ENCODE measurements around the gene FOXA1.

The FOXA1 gene

DNA sequence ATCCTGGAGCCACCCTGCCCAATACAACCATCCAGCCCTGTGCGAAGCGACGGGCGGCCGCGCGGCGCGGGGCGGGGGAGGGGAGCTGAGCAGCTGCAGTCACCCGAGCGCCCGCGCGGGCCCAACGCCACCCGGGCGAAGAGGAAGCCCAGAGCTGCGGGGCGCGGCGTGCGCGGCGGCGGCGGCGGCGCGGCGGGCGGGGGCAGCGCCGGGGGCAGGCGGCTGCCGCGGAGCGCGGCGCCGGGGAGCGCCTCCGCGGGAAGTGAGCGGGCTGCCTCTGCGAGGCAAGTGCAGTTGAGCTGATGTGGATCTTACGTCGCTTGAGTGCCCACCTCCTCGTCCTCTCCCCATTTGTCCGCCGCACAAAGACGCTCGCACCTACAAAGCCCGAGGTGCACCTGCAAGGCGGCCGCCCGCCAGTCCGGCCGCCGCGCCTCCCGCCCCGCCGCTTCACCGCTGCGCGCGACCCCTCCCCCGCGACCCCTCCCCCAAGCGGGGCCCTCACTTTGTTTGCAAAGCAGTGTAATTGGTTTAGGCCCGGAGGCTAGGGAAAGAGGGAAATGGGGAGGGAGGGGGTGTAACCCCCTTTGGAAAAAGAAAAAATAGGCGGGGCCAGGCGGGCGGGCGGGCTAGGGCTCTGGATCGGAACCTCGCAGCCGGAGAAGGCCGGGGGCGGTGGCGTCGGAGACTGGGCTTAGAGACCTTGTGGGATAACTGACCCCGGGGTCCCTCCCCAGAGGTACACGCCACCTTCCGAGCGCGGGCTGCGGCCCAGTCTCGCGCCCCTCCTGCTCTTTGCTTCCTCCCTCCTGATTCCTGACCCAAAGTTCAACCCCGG lies at the start of gene FOXA1, which contains the start of gene TTC6:
FOXA1 (minus strand) TSS at position 279 of the 838 bp plus-strand sequence; CDS start at position 2, 277 bp downstream.
TTC6 (plus strand) TSS at position 659 of the 838 bp plus-strand sequence. CDS start 26,436 bp downstream, outside the sequence.
- no peak for DNase-seq

DNA sequence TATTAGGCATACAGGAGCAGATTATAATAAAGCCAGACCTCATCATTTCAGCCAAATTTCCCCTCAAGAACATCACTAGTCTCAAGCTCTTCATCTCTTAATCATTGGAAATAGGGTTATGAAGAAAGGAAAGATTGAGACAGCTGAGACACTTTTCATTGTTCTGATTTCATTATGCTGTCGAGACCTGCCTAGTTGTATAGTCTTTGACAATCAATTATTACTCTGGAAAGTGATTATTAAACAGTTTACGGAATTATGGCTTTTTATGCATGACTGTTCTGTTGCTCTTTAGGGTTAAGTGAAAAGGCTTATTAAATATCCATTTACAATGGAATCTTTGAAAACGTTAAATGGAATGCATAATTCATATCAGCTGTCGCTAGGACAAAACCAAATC lies 48.7 kb upstream of the FOXA1 start:
- DNase-seq = no peak

DNA sequence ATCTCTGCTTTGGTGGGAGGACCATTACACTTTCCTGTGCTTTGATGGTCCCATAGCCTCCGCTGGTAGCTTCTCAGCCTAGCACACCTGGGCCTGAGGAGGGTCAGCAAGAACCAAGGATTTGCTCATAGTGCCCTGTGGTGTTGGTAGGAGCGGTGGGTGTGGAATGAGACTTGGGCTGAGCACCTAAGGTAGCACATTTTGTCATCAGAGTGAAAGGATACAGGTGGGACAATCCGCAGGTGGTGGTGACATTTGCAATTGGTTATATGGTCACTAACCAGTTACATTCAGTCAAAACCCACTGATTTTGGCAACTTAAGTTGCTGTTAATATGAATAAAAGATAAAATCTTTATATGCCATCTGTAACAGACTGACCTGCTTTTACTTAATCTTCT lies 47.1 kb upstream of the FOXA1 start:
- no peak for DNase-seq

DNA sequence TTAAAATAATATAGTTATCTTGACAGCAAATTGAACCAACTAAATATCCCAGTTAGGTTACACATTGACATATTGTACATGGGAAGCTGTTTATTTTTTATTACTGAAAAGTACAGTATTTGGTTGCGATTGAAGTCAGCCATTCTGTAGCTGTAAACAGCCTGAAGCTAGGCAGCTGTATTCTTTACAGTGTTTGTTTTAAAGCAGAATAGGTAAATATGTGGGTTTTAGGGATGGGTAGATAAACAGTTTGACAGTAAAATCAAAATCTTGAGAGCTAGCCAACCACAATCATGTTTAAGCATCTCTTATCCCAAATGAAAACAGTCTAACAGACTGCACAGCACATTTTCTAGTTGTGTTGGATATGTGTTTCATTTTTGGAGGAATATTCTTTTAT lies 46.1 kb upstream of the FOXA1 start:
- no peak for DNase-seq

DNA sequence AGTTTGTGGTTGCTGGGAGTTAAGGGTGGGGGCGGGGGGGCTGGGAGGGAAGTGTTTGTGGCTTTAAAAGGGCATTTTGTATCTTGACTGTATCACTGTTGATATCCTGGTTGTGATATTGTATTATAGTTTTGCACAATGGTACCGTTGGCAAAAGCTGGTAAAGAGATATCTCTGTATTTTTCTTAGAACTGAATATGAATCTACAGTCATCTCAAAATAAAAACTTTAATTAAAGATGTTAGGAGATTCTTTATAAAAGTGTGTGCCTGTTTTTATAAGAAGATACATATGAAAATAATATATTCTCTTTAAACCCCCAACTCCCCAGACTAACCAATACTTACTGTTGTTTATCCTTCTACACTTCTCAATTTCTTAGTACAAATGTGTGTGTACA lies 43.5 kb upstream of the FOXA1 start:
- DNase-seq = no peak

DNA sequence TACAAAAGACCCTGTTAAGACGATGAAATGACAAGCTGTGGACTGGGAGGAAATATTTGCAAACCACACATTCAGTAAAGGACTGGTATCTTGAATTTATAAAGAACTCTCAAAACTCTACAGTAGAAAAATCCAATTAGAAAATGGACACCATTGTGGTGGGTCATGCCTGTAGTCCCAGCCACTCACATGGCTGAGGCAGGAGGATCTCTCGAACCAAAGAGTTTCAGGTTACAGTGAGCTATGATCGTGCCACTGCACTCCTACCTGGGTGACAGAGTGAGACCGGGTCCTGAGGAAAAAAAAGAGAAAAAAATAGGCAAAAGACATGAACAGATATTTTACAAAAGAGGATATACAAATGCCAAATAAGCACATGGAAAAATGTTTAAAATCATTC lies 42.3 kb upstream of the FOXA1 start:
- no peak for DNase-seq

DNA sequence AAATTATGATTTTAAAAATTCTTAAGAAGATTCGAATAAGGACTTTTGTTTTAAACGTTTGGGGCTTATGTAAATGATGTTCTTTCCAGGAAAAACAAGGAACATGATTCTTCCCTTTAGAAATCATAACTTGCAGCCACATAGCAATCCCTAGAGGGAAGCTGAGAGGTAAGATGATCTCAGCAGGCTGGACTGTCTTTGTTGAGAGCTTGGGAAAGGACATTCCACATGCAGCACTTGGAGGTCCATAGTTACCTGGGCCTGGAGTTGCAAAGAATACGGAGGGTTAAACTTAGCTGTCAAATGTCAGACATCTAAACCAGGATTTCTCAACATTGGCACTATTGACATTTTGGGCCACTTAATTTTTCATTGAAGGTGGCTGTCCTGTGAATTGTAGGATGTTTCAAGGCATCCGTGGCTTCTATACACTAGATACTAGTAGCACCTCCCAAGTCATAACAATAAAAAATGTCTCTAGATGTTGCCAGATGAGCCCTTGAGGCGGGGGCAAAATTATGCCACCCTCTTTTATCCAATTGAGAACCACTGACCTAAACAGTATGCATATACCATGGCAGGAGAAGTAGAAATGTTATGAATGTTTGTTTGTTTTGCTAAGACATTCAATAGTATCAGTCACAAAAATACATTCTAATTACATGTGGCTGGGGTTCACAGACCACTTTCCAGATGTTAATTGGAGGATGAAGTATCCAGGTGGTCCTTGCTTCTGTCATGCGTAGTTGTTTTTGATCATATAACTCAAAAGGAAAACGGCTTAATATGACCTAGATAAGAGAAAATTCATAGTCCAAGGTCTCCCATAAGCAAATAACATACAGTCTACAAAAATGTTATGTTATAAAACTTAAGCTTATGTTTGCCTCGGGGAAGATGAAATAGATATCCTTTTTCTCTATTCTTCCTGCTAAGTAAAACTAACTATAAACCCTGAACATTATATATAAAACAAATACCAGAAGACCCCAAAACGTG lies 30.8 kb upstream of the FOXA1 start:
- no peak for DNase-seq

DNA sequence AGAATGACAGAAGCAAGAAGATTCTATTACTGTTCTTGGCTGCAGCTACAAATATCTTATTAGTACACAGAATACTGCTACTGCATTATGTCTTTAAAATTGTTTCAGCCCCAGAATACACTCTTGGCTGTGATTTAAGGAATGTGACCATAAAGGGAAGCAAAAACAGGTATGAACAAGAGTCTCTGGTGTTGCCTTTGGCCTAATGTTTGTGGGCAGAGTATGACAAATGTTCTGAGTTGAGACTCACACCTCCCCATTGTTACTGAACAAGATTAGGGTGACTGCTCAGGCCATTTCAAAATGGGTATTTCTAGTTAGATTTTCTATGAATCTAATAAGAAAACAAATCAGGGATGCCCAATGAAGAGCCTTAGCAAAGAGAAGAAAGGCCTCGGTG lies 28.9 kb upstream of the FOXA1 start:
- DNase-seq = no peak

DNA sequence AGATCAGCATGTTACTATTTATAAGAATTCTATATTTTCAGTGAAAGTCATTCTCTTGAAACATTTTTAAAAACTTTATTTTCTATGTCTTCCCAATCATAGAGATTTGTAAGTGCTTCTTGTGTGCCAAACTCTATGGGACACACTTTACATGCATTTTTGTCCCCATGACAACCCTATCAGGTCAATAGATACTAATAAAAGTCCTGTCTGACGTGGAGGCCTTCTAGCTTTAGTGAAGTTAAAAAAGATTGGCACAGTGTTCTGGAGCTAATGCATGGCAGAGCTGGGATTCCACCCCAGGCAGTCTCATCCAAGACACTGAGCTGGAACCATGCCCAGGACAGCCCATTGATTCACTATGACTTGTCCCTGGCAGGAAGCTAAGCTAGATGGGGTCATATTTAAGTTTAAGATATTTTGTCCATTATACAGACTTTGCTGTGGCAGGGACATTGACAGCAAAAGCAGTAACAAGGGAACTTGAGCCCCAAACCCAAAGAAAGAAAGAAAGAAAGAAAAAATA lies 28.4 kb upstream of the FOXA1 start:
- no peak for DNase-seq

DNA sequence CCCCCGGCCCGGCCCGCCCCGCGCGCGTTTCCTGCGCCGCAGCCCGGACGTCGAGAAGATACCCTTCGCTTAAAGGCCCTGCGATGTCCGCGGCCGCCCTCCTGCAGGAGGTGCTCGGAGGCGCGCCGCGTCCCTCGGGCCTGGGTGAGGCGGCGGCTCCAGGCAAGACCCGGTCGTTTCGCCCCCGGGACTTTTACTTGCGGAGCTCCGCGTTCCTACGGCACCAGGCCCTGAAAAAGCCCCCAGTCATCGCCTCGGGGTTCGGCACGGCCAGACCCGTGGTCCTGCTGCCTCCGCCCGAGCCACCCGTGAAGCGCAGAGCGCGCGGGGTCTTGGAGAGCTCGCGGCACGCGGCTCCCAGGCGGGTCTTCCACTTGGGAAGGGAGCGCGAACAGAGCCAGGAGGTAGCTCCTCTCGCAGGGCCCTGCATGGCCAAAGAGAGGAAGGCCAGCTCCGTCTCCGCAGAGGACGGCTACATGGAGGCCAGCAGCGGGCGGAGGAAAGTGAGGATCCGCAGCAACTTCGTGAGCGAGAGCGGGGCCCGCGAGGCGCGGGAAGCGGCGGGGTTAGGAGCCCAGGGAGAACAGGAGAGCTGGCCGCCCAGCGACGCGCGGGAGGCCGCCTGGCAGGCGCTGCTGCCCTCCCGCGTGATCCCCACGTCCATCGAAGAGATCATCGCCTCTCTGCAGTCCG lies 27.3 kb upstream of the FOXA1 start:
- no peak for DNase-seq

DNA sequence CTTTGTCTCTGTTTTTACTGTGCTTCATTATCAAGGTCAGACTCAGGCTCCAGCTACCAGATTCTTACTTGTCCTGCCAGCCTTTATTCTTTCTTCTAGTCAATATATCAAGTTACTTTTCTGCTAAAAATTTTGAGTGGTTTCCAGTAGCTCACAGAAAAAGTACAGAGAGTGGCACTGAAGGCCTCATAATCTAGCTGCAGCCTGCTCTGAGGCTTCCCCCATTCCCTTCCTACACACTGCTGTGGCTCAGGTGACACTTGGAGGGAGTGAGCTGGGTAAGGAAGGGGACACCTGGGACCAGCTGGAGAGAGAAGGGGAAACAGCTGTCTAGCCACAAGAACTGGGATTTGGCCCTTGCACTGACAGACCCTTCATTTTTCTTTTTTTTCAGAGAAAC lies 25.8 kb upstream of the FOXA1 start:
- no peak for DNase-seq

DNA sequence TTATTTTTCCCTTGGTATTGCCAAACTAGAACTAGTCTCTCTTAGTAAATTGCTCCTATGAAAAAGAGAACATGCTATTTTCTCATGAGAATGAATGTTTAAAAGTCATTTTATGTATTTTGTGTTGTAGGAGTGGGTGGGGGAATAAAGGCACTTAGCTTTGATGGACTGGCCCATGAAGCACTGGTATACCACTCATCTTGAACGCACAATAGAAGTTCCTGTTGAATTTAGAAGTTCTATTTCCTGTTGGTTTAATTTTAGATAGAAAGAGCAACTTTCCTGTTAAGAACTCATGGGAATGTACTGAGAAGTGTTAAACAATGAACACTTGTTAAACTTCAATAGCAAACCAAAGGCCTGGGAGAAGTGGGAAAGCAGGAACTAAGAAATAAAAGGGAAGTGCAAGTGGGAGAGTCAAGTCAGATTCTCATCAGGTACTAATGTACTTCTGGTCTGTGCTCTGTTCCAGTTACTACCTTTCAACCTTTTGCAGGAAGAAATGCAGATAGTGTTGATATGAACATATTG lies 23.5 kb upstream of the FOXA1 start:
- no peak for DNase-seq

DNA sequence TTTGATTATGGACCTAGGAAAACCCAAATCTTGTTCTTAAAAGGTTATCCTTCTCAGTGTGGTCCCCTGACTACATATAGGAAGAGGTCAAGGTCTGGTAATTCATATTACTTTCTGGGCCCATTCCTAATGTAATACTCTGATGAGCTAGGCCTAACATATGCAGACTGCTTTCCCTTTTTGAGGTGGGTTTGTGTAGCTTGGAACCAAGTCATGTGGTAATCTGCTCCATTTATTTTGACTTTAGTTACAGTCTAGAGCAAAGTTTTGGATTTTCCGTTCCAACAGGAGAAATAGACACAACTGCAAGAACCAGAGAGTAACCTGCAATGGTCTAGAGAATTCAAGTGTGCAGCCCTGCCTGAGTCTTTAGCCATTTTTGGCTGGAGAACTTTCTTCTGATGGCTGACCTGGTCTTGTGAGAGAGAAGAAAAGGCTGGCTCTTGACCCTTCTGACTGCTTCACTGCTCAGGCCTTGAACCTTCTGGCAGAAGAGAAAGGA lies 22.9 kb upstream of the FOXA1 start:
- no peak for DNase-seq

DNA sequence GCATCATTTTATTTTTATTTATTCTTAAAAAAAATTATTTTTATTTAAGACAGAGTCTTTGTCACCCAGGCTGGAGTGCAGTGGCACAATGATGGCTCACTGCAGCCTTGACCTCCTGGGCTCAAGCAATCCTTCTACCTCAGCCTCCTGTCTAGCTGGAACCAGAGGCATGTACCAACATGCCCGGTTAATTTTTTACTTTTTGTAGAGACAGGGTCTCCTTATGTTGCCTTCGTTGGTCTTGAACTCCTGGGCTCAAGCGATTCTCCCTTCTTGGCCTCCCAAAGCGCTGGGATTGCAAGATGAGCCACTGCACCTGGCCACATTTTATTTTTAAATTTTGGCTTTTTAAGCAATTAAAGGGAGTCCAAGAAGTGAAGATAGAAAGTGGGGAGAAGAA lies 21.8 kb upstream of the FOXA1 start:
- DNase-seq = no peak

DNA sequence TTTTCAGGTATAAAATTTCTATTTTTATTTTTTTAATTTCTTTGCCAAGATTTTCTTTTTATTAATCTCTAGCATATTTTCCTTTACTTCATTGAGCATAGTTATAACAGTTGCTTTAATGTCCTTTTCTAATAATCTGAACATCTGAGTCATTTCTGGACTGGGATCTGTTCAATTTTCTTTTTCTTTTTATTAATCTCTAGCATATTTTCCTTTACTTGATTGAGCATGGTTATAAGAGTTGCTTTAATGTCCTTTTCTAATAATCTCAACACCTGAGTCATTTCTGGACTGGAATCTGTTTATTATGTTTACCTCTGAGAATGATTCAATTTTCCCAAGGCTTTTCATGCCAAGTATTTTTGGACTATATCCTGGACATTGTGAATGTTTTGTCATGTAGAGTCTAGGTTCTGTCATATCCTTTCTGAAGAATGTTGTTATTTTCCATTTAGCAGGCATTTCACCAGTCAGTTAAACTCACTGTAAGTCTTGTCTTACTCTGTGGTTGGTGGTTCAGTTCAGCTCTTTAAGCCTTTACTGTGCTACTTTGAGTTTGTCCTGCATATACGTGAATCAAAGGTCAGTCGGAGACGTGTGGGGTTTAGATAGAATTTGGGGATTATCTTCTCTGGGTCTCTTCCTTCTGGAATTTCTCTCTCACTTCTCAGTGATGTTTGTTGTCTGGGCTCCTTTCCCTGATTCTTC lies 20.7 kb upstream of the FOXA1 start:
- DNase-seq = no peak

DNA sequence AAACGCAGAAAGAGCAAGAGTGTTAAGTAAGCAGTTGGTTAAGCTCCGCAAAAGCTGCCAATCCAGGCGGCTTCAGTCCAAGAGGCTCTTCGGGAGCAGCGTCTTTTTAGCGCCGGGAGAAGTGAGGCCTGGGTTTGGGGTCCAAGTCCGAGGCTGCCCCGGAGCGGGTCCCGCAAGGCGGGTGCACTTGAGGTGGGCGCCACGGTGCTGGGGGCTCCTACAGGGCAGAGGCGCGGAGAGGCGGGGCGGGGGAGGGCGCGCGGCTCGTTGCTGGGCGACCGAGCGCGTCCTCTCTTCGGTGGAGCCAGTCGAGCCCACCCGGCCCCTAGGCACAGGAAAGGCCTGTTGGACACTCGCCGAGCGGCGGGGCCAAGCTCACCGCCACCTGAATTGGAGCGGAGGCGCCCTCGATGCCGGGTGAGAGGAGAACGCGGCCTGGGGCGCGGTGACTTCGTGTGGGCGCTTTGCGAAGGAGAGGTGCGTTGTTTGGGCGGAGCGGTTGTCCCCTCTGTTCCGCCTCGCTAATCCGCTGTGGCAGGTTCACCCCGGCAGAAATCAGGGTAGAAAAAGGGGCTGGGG lies 16.0 kb upstream of the FOXA1 start:
- no peak for DNase-seq

DNA sequence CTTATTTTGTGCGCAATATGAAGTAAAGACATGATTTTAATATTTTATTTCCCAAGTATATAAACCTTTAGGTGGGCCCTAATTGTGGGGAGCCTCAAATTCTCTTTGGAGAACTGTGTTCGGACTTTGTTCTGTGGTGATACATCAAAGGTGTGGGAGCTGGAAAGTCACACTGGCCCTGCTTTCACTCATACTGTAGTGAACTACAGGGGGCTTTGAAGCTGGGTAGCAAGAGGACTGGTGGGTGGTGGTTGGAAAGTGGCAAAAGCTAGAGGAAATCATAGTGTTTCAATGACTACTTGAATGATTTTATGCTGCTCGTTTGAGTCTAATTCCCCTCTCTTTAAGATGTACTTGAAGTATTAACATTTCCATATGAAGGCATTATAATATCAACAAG lies 13.6 kb upstream of the FOXA1 start:
- no peak for DNase-seq

DNA sequence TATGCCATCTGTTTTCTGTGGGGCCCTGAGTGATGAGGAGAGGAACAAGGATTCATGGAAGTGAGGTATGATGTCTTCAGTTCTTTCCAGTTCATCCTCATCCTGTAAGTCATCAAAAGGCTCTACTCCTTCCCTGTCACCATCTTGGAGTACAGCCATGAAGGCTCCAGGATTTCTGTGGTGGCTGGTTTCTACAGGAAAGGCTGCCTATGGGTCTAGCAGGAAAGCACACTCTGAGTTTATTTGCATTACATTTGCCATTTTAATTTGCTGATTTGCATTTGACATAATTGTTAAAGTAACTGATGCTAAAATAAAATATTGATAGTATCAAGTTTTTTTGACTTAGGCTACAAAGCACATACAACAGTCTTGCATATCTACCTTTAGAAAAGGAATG lies 11.6 kb upstream of the FOXA1 start:
- no peak for DNase-seq

DNA sequence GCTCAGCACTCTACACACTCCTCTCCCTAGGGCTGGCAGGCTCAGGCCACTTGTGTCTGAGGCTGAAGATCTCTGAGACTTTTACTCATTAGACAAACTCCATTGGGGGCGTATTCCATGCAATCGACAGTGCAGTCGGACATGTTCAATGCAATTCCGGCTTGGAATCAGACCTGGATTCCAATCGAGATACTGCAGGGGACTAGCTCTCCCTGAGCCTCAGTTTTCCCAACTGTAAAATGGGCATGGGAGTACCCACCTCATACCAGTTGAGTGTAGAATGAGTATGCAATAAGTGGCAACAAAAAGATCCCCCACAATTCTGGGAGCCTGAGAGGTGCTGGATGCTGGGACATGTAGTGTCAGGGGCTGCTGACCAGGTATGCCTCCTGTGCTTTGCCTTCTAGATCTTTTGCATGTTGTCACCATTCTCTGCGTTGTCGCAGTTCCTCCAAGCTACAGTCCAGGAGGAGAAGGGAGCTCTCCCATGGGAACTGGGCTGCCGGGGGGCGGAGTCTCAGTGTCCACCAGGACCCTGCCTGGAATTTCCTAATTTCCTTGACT lies 8.7 kb upstream of the FOXA1 start:
- DNase-seq = no peak

DNA sequence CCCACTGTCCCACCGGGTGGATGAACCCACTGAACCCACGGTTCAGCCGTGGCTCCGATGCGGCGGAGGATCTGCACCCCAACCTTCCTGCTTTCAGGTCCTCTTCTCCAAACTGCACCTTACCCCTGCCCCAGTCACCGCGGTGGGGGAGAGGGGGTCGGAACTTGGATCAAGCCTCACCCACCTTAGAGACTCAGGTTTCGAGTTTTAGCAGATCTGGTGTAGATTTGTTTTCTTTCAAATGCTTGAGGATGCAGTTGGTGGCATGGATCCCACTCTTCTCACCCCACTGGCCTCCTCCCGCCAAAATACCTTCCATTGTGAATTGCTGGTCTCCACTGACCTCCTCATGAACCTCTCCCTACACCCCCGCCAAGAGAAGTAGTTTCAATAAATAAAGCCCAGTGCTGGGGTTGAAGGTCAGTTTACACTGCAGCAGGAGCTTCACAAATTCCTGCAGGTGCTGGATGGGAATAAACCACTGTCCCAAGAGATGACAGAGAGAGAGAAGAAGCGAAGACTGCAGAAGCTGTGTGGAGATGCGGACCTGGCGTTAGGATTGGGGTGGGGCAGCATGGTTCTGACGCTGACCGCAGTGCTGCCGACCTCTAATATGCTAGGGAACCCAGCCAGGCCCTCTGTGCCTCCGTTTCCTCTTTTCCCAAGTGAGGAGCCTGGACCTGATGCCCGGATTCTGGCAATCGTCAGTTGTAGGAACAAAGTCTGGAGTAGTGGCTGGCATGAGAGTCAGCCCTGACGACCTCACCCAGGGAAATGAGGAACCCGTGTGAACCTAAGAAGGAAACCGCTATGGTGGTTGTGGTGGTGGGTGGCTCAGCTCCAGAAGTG lies 7.8 kb upstream of the FOXA1 start:
- DNase-seq = no peak

Data from CD4-positive, alpha-beta T cell treated with Interleukin-4 for 1 hour (primary cell).